HepG2 (cell line): Measurements from ENCODE around the gene DNAJC18. TPM values are rescaled to one million over a fixed set of nuclear protein-coding genes. Genes with fewer than 3 reads are reported as not detected.

Experiments used
- AGO1 ChIP-seq: fragments of 200-400 bp; formaldehyde crosslinking; IDR thresholded peaks from 2 replicates; pipeline ENCODE4 v1.6.1; 2017; ENCODE audit warnings: mild to moderate bottlenecking, low read depth, low read length, moderate library complexity; ENCODE audit not compliant: poor library complexity, severe bottlenecking
- AKNA ChIP-seq: sonication (generic); formaldehyde crosslinking; IDR thresholded peaks from 2 replicates; pipeline ENCODE4 v1.4.0; 2020; ENCODE audit warnings: missing genetic modification reagents, borderline replicate concordance
- ARHGAP35 ChIP-seq: sonication (generic); formaldehyde crosslinking; IDR thresholded peaks from 2 replicates; pipeline ENCODE4 v1.9.0; 2022; ENCODE audit warnings: mild to moderate bottlenecking, inconsistent platforms, moderate library complexity, missing genetic modification reagents, borderline replicate concordance
- IKZF4 ChIP-seq: sonication (generic); formaldehyde crosslinking; IDR thresholded peaks from 2 replicates; pipeline ENCODE4 v1.5.1; 2020; ENCODE audit warnings: borderline replicate concordance, mild to moderate bottlenecking, low read depth, missing genetic modification reagents; ENCODE audit errors: not compliant biosample characterization
- JUND ChIP-seq: sonication (generic); formaldehyde crosslinking; IDR thresholded peaks from 2 replicates; pipeline ENCODE4 v1.8.0; 2022; ENCODE audit warnings: mild to moderate bottlenecking, missing genetic modification reagents
- KDM2A ChIP-seq: sonication (generic); formaldehyde crosslinking; IDR thresholded peaks from 2 replicates; pipeline ENCODE4 v1.4.0; 2020; ENCODE audit warnings: low read depth, missing genetic modification reagents, borderline replicate concordance
- KLF9 ChIP-seq: IDR thresholded peaks from 2 replicates; pipeline ENCODE4 v1.6.1; 2016; ENCODE audit warnings: low read depth
- RFX3 ChIP-seq: IDR thresholded peaks from 2 replicates; pipeline ENCODE4 v1.6.1; 2016; ENCODE audit warnings: missing biosample characterization, missing genetic modification reagents
- YEATS2 ChIP-seq: sonication (generic); formaldehyde crosslinking; IDR thresholded peaks from 2 replicates; pipeline ENCODE4 v1.4.0; 2020; ENCODE audit warnings: missing genetic modification reagents, borderline replicate concordance
- ZBTB2 ChIP-seq: sonication (generic); formaldehyde crosslinking; IDR thresholded peaks from 2 replicates; pipeline ENCODE4 v1.8.0; 2022; ENCODE audit warnings: low read depth, missing genetic modification reagents
- ZFP62 ChIP-seq: sonication (generic); formaldehyde crosslinking; IDR thresholded peaks from 2 replicates; pipeline ENCODE4 v1.4.0; 2020; ENCODE audit warnings: missing genetic modification reagents
- ZNF232 ChIP-seq: sonication (generic); formaldehyde crosslinking; IDR thresholded peaks from 2 replicates; pipeline ENCODE4 v1.4.0; 2020; ENCODE audit warnings: missing genetic modification reagents, borderline replicate concordance
- ZNF407 ChIP-seq: sonication (generic); formaldehyde crosslinking; IDR thresholded peaks from one replicate; pipeline ENCODE4 v1.5.1; 2020; ENCODE audit warnings: mild to moderate bottlenecking, missing genetic modification reagents; ENCODE audit errors: not compliant biosample characterization
- polyA plus RNA-seq, 8 experiments: library from polyadenylated mRNA; depleted of rRNA in 3 of 8; stranded (reverse) in 7 of 8; unstranded in 1 of 8; fragments of >200 nt; fragmentation: Illumina TruSeq in 4 of 8; extraction: Trizol in 4 of 8; gene quantifications; 2 replicates each; pipeline versions ENCODE4 v1.2.1 to v1.2.3, GENCODE V29; 2011 to 2016; ENCODE audit warnings: low read depth in 4 of 8, missing spikeins in 1 of 8, mixed read lengths in 1 of 8; ENCODE audit not compliant: insufficient read depth in 1 of 8
- total RNA-seq, 5 experiments: library from RNA; depleted of rRNA; stranded (reverse); fragments of >200 nt; fragmentation: Illumina TruSeq; extraction: Trizol; gene quantifications; 2 replicates each; pipeline ENCODE4 v1.2.3, GENCODE V29; 2016; ENCODE audit warnings: low read depth in 1 of 5

The DNAJC18 gene
- total and polyA plus RNA-seq, 2 of the 13 experiments (the other 11 are each of a cell fraction or from before 2014, with no cell fraction given) = 6.5 to 6.6 TPM

- TF ChIP-seq ZBTB2 (CRISPR knock-in tag) (no peak), ZNF232 (CRISPR knock-in tag) (0 out of 2 replicates have a peak, but pooled peaks have one; percentile 23), IKZF4 (no peak), KLF9 (no peak), ARHGAP35 (CRISPR knock-in tag) (0 out of 2 replicates have a peak, but pooled peaks have one; percentile 23), AKNA (CRISPR knock-in tag) (no peak), KDM2A (CRISPR knock-in tag) (peak; percentile 83), YEATS2 (CRISPR knock-in tag) (peak; percentile 67; the same call in 1 of the 2 replicates), RFX3 (peak; percentile 85), ZFP62 (CRISPR knock-in tag) (no peak), ZNF407 (CRISPR knock-in tag) (no peak), JUND (CRISPR knock-in tag) (0 out of 2 replicates have a peak, but pooled peaks have one; percentile 35), AGO1 (peak; percentile 71)
Measured at GRCh38 chr5:139403787-139404483, 35.4 kb downstream of the DNAJC18 start, which contains the start of gene SPATA24 (continued).
